HG03139 (cell line): ENCODE measurements around the gene ANKRD12.
A peak's percentile ranks its signal among the peaks of the same experiment; 100 is the strongest.

Source experiments
- ATAC-seq: cut with Tn5 transposase; IDR thresholded peaks from one replicate; pipeline ENCODE4 v1.9.1; 2021; ENCODE audit not compliant: unreplicated experiment

Gene ANKRD12

GRCh38 chr18:9283791-9284190 is 147.2 kb downstream of the ANKRD12 start:
- no peak for ATAC-seq

DNA sequence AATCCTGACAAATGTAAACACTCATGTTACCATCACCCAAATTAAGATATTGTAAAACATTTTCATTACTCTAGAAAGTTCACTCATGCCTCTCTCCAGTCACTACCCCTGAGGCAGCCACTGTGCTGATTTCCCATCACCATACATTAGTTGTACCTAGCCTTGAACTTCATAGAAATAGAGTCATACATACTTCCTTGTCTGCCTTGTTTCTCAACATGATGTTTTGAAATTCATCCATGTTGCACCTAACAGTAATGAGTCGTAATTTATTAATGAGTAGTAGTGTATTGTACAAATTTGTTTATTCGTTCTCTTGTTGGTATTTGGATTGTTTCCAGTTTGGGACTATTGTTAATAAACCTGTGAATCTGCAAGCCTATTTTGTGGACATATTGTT is 149.0 kb downstream of the ANKRD12 start:
- no peak for ATAC-seq

- no peak for ATAC-seq
Measured at GRCh38 chr18:9287036-9287435, 150.5 kb downstream of the ANKRD12 start.

- no peak for ATAC-seq
Measured at GRCh38 chr18:9289698-9290097, 153.1 kb downstream of the ANKRD12 start.

DNA sequence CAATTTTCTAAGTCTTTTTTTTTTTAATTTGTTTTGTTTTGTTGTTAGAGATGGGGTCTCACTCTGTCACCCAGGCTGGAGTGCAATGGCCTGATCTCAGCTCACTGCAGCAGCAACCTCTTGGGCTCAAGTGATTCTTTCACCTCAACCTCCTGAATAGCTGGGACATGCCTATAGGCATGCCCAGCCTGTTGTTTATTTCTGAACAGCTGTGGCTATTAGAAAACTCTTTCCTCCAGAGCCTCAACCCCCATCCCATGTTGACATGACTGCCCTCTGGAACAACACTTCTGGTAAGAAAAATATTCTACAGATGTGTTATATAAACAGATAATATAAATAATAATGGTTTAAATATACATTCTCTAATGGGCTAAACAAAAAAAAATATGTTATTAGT is 153.6 kb downstream of the ANKRD12 start:
- no peak for ATAC-seq

DNA sequence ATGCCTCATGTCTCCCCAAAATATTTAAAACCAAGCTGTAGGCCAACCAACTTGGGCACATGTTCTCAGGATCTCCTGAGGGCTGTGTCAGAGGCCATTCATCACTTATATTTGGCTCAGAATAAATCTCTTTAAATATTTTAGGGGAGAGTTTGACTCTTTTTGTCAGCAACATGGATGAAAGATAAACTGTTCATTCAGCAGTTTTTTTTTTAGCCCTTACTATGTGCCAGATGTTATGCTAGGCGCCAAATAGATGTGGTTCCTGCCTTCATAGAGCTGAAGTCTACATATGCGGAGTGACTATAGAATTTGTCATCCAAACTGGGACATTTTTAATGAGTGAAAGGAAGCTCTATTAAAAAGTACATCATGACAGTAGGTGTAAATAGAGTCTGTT is 155.5 kb downstream of the ANKRD12 start:
- no peak for ATAC-seq

GRCh38 chr18:9293948-9294347 is 157.4 kb downstream of the ANKRD12 start:
- no peak for ATAC-seq

DNA sequence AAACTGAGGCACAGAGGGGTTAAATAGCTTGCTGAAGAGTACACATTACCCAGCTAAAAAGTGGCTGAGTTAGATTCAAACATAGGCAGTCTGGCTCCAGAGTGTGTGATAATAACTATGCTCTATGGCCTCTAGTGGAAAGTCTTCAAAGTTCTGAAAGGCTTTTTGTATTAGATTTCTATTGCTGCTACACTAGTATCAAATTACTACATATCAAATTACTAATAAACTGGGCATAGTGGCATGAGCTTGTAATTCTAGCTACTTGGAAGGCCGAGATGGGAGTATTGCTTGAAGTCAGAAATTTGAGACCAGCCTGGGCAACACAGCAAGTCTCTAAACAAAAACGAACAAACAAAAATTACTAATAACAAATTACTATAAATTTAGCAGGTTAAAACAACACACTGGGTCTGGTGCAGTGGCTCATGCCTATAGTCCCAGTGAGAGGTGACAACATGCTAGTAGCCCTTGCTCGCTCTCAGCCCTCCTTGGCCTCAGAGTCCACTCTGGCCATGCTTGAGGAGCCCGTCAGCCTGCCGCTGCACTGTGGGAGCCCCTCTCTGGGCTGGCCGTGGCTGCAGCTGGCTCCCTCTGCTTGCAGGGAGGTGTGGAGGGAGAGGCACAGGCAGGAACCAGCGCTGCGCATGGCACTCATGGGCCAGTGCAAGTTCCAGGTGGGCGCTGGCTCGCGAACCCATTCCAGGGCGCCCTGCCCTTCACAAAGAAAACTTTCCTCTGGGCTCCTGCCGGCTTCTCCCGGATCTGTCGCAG is 159.8 kb downstream of the ANKRD12 start:
- ATAC-seq: no peak

DNA sequence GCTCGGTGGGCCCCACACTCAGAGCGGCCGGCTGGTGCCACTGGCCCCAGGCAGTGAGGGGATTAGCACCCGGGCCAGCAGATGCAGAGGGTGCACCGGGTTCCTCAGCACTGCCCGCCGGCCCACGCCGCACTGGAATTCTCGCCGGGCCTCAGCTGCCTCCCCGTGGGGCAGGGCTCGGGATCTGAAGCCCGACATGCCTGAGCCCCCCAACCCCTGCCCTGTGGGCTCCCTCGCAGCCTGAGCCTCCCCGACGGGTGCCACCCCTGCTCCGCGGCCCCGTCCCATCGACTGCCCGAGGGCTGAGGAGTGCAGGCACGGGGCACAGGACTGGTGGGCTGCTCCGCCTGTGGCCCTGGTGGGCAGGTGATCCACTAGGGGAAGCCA is 160.4 kb downstream of the ANKRD12 start:
- no peak for ATAC-seq

GRCh38 chr18:9304388-9305070 is 167.9 kb downstream of the ANKRD12 start:
- ATAC-seq: no peak

GRCh38 chr18:9319333-9319732 is 182.8 kb downstream of the ANKRD12 start:
- no peak for ATAC-seq

DNA sequence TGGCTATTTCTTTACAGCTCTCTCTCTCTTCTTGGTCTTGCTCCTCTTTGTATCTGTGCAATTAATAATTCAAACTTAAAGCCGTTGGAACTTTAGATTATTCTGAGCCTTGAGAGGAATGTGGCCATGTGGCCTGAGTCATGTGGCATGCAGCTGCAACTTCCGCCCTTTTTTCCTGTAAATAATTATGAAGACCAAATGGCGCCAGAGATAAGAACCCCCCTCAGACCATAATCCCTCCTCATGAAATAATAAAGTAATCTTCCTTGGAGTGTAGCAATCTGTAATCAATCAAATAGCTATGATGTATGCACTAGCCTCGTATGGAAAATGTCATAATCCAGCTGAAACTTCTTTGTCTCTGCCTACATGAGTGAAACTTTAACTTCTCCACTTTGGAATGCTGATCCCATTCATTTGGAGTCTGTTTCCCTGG is 184.5 kb downstream of the ANKRD12 start:
- ATAC-seq: no peak

DNA sequence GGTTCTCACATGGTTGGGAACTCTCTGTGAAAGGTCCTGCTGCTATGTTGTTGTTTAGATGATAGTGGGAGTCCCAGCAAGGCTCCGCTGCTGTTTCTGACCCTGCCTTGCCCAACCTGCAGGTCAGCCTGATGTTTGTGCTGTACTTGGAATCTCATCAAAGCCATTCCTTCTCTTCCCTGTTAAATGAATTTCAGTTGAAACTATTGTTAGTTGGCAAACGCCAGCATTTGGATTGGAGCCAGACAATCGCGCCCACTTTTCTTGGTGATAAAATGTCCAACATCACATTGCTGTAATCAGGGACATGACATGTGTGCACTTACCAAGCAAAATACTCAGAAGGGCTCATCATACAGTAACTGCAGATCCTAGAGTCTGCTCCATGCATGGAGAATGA is 185.2 kb downstream of the ANKRD12 start:
- ATAC-seq: no peak

GRCh38 chr18:9322744-9323143 is 186.2 kb downstream of the ANKRD12 start:
- no peak for ATAC-seq

- ATAC-seq: no peak
Measured at GRCh38 chr18:9323750-9324445, 187.3 kb downstream of the ANKRD12 start.

DNA sequence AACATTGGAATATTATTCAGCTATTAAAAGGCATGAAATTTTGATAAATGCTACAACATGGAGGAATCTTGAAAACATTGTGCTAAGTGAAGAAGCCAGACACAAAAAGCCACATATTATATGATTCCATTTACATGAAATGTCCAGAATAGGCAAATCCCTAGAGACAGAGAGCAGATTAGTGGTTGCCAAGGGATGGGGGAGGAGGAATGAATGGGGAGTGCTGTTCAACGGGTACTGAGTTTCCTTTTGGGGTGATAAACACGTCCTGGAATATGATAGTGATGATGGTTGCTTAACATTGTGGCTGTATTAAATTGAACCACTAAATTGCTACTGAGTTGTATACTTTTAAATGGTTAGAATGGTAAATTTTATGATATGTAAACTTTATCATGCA is 189.1 kb downstream of the ANKRD12 start:
- ATAC-seq: no peak

DNA sequence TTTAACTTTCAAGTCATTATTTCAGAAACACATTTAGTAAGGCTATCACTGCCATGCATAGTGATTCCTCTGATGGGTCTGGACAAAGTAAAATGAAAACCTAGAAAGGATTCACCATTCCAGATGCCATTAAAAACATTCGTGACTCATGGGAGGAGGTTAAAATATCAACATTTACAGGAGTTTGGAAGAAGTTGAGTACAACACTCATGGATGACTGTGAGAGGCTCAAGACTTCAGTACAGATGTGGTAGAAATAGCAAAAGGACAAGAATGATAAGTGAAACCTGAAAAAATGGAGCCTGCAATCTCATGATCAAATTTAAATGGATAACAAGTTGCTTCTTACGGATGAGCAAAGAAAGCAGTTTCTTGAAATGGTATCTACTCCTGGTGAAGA is 192.2 kb downstream of the ANKRD12 start:
- no peak for ATAC-seq

DNA sequence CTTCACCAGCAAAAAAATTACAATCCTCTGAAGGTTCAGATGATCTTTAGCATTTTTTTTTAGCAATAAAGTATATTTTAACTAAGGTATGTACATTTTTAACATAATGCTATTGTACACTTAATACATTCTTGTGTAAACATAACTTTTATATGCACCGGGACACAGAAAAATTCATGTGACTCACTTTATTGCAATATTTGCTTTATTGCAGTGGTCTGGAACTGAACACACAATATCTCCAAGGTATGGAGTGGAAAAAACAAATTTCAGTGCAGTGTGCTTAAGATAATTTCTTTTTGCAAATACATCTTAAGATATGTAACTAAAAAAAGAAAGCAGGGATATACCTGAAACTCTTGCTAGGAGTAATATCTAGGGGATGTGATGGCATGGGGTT is 192.9 kb downstream of the ANKRD12 start:
- ATAC-seq: no peak

GRCh38 chr18:9330419-9330818 is 193.8 kb downstream of the ANKRD12 start:
- ATAC-seq: no peak

DNA sequence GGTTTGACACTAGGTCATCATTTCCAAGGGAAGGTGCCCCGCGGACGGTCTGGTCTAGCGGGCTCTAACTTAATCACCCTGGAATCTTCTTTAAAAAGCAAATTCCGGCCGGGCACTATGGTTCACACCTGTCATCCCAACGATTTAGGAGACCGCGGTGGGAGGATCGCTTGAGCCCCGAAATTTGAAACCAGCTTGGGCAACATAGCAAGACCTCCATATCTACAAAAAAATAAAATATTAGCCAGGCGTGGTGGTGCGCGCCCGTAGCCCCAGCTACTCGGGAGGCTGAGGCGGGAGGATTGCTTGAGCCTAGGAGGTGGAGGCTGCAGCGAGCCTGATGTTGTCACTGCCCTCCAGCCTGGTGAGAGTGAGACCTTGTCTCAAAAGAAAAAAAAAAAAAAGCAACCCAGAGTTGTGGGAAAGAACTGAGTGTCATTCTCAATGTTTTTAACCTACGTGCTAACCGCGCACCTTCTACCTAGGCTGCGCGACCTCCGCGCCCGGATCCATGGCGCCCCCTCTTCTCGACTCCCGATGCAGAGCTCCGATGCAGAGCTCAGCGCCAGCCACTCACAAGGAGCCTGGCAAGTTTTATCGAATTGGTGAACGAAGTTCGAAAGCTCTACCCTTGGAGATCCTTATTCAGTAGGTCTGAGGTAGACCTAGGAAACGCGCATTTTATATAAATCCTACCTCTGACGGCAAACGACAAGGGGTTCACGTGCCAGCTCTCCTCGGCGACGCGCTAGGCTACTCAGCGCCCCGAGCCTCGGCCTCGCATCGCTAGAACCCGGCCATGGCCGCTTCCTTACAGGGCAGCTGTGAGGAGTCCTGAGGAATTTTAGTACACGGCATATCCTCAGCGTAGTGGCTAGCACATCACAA is 197.1 kb downstream of the ANKRD12 start:
- ATAC-seq: peak; percentile 30
